Mammary epithelial cell (primary cell): ENCODE measurements around the gene SCAND1.

Experiments
- EZH2 ChIP-seq: IDR thresholded peaks from 2 replicates; pipeline ENCODE4 v1.6.1; 2012; ENCODE audit warnings: low read length, inconsistent platforms, borderline replicate concordance
- TF ChIP-seq, protein P1 (sequence below), 2 donors: IDR thresholded peaks in 1 of 2; conservative IDR thresholded peaks in 1 of 2; 2 replicates each; pipeline ENCODE4 v1.5.1; 2011 to 2012; ENCODE audit warnings: inconsistent platforms in 2 of 2, low read length in 2 of 2, mild to moderate bottlenecking in 2 of 2, control low read depth in 1 of 2, low read depth in 1 of 2; ENCODE audit not compliant: insufficient read depth in 1 of 2; ENCODE audit errors: extremely low read depth in 1 of 2

- TF ChIP-seq, protein P1, sequence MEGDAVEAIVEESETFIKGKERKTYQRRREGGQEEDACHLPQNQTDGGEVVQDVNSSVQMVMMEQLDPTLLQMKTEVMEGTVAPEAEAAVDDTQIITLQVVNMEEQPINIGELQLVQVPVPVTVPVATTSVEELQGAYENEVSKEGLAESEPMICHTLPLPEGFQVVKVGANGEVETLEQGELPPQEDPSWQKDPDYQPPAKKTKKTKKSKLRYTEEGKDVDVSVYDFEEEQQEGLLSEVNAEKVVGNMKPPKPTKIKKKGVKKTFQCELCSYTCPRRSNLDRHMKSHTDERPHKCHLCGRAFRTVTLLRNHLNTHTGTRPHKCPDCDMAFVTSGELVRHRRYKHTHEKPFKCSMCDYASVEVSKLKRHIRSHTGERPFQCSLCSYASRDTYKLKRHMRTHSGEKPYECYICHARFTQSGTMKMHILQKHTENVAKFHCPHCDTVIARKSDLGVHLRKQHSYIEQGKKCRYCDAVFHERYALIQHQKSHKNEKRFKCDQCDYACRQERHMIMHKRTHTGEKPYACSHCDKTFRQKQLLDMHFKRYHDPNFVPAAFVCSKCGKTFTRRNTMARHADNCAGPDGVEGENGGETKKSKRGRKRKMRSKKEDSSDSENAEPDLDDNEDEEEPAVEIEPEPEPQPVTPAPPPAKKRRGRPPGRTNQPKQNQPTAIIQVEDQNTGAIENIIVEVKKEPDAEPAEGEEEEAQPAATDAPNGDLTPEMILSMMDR (conservative IDR thresholded peaks at IDR 0.05 in 1 of 2, IDR thresholded peaks at IDR 0.05 in 1 of 2; ENCODE audit: extremely low read depth in 1 of 2, insufficient read depth in 1 of 2, low read depth in 1 of 2, low read length in 2 of 2): peak; percentile 90 to 99
- TF ChIP-seq EZH2: no peak
Measured at GRCh38 chr20:35994994-35995453, 40.7 kb upstream of the SCAND1 start.
